Mucosa of descending colon (tissue), 3 donors: ENCODE data around the gene CSH2. TPM values are rescaled to one million over a fixed set of nuclear protein-coding genes. Genes with fewer than 3 reads are reported as not detected.
"Not testable (repeated sequence)": the region's sequence is repeated elsewhere in the genome, so short reads cannot be mapped to it uniquely, and the experiment has no call there.

ENCODE experiments used
- ATAC-seq: fragments of 200-7000 bp; cut with Tn5 transposase; one replicate; pipeline ENCODE4 v1.9.1; 2020; ENCODE audit warnings: mild to moderate bottlenecking, moderate library complexity
- DNase-seq, 3 donors: peaks; one replicate each; pipeline ENCODE4 v3.0.0-alpha.2; 2020
- H3K36me3 ChIP-seq: fragments of 200-600 bp; one replicate; pipeline ENCODE4 v1.8.0; 2021; ENCODE audit warnings: low read depth, mild to moderate bottlenecking
- H3K4me1 ChIP-seq: fragments of 200-600 bp; one replicate; pipeline ENCODE4 v1.8.0; 2021; ENCODE audit warnings: low read depth, mild to moderate bottlenecking
- H3K4me3 ChIP-seq: fragments of 200-600 bp; one replicate; pipeline ENCODE4 v1.8.0; 2021; ENCODE audit warnings: mild to moderate bottlenecking
- H3K9me3 ChIP-seq: fragments of 200-600 bp; one replicate; pipeline ENCODE4 v1.8.0; 2021; ENCODE audit warnings: mild to moderate bottlenecking
- intact Hi-C, 2 donors: fragments of 100-400 bp; cut with DNase I in 1 of 2; cut with micrococcal nuclease in 1 of 2; formaldehyde crosslinking; loops; one replicate each; pipeline versions ENCODE4 v1.11.0 to v1.11.1; 2022; cut with DNase I, micrococcal nuclease
- long read RNA-seq, 2 donors: library from polyadenylated mRNA; unstranded; transcript quantifications; one replicate each; pipeline ENCODE4 v2.0.0, GENCODE V29; 2019 to 2021
- total RNA-seq, 3 donors: library from RNA; stranded (reverse); fragmentation: NEBNext Ultra II Directional in 2 of 3; extraction: Animal tissue kit (Norgen Biotek cat#: 25700) in 2 of 3; gene quantifications; one replicate each; pipeline versions ENCODE4 v1.2.1 to v1.2.4, GENCODE V29; 2021 to 2023
- TF ChIP-seq, protein P1 (sequence below): fragments of 200-600 bp; IDR thresholded peaks from one replicate; pipeline ENCODE4 v1.8.0; 2022; ENCODE audit warnings: antibody characterized with exemption, mild to moderate bottlenecking
- donor health status: DM: no; HTN: no; CAD: no; lungs with moderate emphysema.
- donor health status: DM: no; HTN: no; CAD: no.
- donor health status: DM: no; HTN: yes; CAD: no.

Gene CSH2
- total RNA-seq, result not detected
- long read RNA-seq, donor 1, result 0 reads
- long read RNA-seq, donor 2, result 0 reads

DNA sequence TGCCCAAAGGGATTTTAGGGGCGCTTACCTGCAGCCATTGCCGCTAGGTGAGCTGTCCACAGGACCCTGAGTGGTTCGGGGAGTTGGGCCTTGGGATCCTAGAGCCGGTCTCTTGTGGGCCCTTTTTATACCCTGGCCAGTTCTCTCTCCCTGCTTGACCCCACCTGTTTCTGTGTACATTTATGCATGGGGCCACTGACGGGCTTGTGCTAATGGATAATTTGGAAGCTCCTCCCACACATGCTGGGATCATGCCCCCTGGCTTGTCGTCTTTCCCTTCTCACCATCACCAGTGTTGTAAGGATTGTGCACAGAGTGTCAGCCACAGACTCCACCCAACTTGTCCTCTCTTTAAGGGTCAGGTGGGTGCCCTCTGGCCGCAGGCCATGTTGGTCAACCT lies at the start of gene CSH2:
Gene CSH2 (minus strand): TSS at position 101 of the 400 bp plus-strand sequence. CDS start 63 bp downstream, at position 38.
- ATAC-seq, DNase-seq, H3K9me3 ChIP-seq, H3K36me3 ChIP-seq, intact Hi-C loops, H3K4me3 ChIP-seq, H3K4me1 ChIP-seq: not testable (repeated sequence)

GRCh38 chr17:63922402-63922801 lies 48.9 kb upstream of the CSH2 start:
- DNase-seq, result peak in 2 of 3 donors; percentile 1 to 21
- H3K36me3 ChIP-seq, result not testable (repeated sequence)

DNA sequence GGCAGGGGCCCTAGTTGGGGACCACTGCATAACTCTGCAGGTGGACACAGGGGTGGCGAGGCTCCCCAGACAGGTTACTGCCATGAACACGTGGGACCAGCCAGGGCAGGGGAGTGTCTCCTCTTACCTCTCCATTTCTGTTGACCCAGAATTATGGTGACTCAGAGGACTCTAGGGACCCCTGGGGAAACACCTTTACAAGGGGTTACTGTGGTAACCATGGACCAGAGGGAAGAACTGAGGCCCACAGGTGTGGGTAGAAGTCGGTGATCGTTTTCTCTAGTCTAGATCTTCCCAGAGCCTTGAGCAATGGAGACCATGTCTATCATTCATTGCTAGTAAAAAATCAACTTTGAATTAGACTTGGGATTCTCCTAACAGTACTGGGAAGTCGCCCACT lies 47.3 kb upstream of the CSH2 start:
- peak in 1 of 3 donors; percentile 33 for DNase-seq
- intact Hi-C loops, ATAC-seq, H3K36me3 ChIP-seq, H3K4me1 ChIP-seq, H3K9me3 ChIP-seq, H3K4me3 ChIP-seq: not testable (repeated sequence)

More at GRCh38 chr17:63922402-63922801, 48.9 kb upstream of the CSH2 start:
- H3K4me1 ChIP-seq, H3K9me3 ChIP-seq, intact Hi-C loops, H3K4me3 ChIP-seq: not testable (repeated sequence)
- ATAC-seq, result peak; percentile 41

DNA sequence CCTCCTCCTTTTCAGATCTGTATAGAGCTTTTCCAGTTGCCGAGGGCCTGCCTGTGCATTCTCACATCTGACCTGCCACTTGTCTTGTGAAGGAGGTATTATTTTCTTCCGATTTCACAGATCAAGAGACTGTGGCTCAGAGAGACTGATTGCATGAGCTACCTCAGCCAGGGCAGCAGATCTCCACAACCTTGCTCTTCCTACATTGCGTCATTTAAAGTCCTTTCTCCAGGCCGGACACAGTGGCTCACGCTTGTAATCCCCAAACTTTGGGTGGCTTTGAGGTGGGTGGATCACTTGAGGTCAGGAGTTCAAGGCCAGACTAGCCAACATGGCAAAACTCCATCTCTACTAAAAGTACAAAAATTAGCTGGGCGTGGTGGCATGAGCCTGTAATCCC lies 46.6 kb upstream of the CSH2 start:
- H3K4me3 ChIP-seq, H3K4me1 ChIP-seq, H3K36me3 ChIP-seq, ATAC-seq, DNase-seq, H3K9me3 ChIP-seq, intact Hi-C loops: not testable (repeated sequence)

DNA sequence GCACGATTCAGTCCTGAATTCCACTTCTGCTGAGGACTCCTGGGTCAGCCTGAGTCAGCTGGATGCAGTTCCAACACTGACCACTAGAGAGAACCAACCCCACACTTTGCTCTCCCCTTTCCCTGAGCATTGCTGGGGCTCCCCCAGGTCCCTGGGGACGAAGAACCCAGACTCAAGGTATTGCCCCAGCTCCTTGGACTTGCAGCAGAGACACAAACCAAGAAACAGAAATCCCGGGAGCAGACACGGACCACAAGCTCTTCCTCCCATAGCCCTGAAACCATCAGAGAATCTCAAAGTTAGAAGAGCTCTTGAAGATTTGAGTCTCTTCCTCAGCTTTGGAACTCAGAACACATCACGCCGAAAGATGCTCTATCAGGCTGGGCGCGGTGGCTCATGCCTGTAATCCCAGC lies 45.8 kb upstream of the CSH2 start:
- TF ChIP-seq, protein P1, sequence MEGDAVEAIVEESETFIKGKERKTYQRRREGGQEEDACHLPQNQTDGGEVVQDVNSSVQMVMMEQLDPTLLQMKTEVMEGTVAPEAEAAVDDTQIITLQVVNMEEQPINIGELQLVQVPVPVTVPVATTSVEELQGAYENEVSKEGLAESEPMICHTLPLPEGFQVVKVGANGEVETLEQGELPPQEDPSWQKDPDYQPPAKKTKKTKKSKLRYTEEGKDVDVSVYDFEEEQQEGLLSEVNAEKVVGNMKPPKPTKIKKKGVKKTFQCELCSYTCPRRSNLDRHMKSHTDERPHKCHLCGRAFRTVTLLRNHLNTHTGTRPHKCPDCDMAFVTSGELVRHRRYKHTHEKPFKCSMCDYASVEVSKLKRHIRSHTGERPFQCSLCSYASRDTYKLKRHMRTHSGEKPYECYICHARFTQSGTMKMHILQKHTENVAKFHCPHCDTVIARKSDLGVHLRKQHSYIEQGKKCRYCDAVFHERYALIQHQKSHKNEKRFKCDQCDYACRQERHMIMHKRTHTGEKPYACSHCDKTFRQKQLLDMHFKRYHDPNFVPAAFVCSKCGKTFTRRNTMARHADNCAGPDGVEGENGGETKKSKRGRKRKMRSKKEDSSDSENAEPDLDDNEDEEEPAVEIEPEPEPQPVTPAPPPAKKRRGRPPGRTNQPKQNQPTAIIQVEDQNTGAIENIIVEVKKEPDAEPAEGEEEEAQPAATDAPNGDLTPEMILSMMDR, result peak; percentile 96
- DNase-seq (peak in 2 of 3 donors; percentile 54 to 81), ATAC-seq (peak; percentile 88)
- no peak overlapping the region for H3K4me3 ChIP-seq
- H3K36me3 ChIP-seq, result no peaks in the 10 kb centered on the region
- no peaks in the 10 kb centered on the region for H3K4me1 ChIP-seq
- no peaks in the 10 kb centered on the region for H3K9me3 ChIP-seq
- intact Hi-C loops, result loop anchor here in 1 of 2 donors (10.0 kb wide), 1 partner anchor 215 kb away; the partner anchor contains the start of gene ERN1

GRCh38 chr17:63918789-63919305 lies 45.4 kb upstream of the CSH2 start, which contains the start of gene GH1:
Gene GH1 (minus strand): TSS chr17:63918839. CDS start chr17:63918776, 63 bp downstream.
- not testable (repeated sequence) for H3K36me3 ChIP-seq, H3K4me3 ChIP-seq, ATAC-seq, H3K4me1 ChIP-seq, H3K9me3 ChIP-seq
- peak in 1 of 3 donors; percentile 46 for DNase-seq
- intact Hi-C loops, result loop anchor here in 1 of 2 donors (10.0 kb wide), 1 partner anchor 216 kb away; the partner anchor contains the start of gene ERN1

DNA sequence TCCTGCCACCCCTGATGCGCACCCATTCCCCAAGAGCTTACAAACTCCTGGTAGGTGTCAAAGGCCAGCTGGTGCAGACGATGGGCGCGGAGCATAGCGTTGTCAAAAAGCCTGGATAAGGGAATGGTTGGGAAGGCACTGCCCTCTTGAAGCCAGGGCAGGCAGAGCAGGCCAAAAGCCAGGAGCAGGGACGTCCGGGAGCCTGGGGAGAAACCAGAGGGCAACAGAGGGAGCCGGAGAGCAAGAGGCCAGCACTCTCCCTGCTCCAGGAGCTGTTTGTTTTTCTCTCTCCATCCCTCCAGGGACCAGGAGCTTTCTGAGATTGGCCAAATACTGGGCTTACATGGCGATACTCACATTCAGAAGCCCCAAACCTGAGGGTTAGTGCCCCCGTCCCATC lies 44.8 kb upstream of the CSH2 start:
- Histone ChIP-seq H3K4me3 (no peak overlapping the region), H3K9me3 (no peaks in the 10 kb centered on the region), H3K4me1 (no peaks in the 10 kb centered on the region), H3K36me3 (no peaks in the 10 kb centered on the region)
- intact Hi-C loops, result loop anchor here in 1 of 2 donors (10.0 kb wide), 1 partner anchor 216 kb away; the partner anchor contains the start of gene ERN1
- TF ChIP-seq, protein P1, result no peak
- peak in 1 of 3 donors; percentile 22 for DNase-seq
- ATAC-seq, result no peak

GRCh38 chr17:63917646-63918045 lies 44.2 kb upstream of the CSH2 start:
- intact Hi-C loops, result loop anchor here in 1 of 2 donors (10.0 kb wide), 1 partner anchor 217 kb away; the partner anchor contains the start of gene ERN1
- peak in 1 of 3 donors; percentile 38 for DNase-seq
- no peak for ATAC-seq

DNA sequence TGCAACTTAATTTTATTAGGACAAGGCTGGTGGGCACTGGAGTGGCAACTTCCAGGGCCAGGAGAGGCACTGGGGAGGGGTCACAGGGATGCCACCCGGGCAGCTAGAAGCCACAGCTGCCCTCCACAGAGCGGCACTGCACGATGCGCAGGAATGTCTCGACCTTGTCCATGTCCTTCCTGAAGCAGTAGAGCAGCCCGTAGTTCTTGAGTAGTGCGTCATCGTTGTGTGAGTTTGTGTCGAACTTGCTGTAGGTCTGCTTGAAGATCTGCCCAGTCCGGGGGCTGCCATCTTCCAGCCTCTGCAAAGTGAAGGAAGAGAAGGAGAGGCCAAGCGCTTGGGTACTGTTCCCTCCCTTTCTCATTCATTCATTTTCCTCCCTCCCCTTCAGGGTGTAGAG lies 43.7 kb upstream of the CSH2 start:
- DNase-seq, result peak in 1 of 3 donors; percentile 4
- not testable (repeated sequence) for H3K36me3 ChIP-seq, H3K4me1 ChIP-seq, H3K9me3 ChIP-seq, H3K4me3 ChIP-seq, ATAC-seq
- intact Hi-C loops, result loop anchor here in 1 of 2 donors (10.0 kb wide), 1 partner anchor 218 kb away; the partner anchor contains the start of gene ERN1

More at GRCh38 chr17:63917646-63918045, 44.2 kb upstream of the CSH2 start:
- H3K4me3 ChIP-seq, result no peak overlapping the region
- TF ChIP-seq, protein P1, result no peak
- no peaks in the 10 kb centered on the region for H3K4me1 ChIP-seq
- no peaks in the 10 kb centered on the region for H3K9me3 ChIP-seq
- no peaks in the 10 kb centered on the region for H3K36me3 ChIP-seq
